Measurements from ENCODE around the gene IDUA.

DNA sequence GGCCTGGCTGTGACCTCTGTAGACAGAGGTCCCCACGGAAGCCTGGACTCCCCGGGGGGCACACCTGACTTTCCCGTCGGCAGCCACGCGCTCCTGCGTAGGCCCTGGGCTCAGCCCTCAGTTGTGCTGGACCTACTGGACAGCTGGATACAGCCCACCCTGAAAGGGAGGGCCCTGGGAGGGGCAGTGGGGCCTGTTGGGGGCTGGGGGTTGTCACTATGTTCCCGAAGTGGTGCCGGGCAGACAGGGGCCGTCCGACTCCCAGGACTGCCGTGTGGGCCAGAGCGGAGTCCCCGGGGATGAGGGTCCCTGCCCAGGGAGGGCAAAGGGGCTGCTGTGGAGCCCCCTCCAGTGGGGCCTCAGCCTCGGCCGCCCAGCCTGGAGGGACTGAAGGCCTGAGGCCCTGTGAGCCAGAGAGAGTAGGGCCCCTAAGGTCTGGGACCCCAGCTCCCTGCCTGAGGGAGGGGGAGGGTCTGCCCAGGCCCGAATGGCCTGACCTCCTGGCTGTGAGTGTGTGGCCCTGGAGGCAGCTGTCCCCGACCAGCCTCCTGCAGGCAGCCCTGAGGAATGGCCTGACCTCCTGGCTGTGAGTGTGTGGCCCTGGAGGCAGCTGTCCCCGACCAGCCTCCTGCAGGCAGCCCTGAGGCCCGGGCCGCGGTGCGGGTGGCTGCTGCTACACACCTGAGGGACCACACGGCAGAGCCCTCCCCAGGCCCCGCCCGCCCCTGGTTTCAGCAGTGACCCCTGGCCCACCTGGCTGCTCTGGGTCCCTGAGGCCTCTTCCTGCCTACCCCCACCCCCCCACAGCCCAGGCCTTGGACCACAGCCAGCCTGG, 50.3 kb downstream of the IDUA start:
- TF ChIP-seq, protein P1, sequence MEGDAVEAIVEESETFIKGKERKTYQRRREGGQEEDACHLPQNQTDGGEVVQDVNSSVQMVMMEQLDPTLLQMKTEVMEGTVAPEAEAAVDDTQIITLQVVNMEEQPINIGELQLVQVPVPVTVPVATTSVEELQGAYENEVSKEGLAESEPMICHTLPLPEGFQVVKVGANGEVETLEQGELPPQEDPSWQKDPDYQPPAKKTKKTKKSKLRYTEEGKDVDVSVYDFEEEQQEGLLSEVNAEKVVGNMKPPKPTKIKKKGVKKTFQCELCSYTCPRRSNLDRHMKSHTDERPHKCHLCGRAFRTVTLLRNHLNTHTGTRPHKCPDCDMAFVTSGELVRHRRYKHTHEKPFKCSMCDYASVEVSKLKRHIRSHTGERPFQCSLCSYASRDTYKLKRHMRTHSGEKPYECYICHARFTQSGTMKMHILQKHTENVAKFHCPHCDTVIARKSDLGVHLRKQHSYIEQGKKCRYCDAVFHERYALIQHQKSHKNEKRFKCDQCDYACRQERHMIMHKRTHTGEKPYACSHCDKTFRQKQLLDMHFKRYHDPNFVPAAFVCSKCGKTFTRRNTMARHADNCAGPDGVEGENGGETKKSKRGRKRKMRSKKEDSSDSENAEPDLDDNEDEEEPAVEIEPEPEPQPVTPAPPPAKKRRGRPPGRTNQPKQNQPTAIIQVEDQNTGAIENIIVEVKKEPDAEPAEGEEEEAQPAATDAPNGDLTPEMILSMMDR (optimal IDR thresholded peaks at IDR 0.05 in 1 of 3, IDR thresholded peaks at IDR 0.05 in 1 of 3, conservative IDR thresholded peaks at IDR 0.05 in 1 of 3; ENCODE audit: extremely low read depth in 1 of 3, insufficient read depth in 2 of 3, low read length in 3 of 3) = no peak
- TF ChIP-seq EZH2 (IDR thresholded peaks at IDR 0.05; ENCODE audit: low read length) = no peak
